Activated CD8-positive, alpha-beta T cell treated with anti-CD3 and anti-CD28 coated beads, Interleukin-2, amount 10 ng/mL, durations not matched to agents 7 days and 5 days (primary cell): Measurements from ENCODE around the gene MSI2. TPM values are rescaled to one million over a fixed set of nuclear protein-coding genes. Genes with fewer than 3 reads are reported as not detected.

Experiments used
- ATAC-seq: fragments of 150-1000 bp; cut with Tn5 transposase; one replicate; pipeline ENCODE4 v1.10.0; 2021; ENCODE audit warnings: moderate library complexity
- CTCF ChIA-PET: fragments of 350-600 bp; sonication (Branson Sonifier 250); formaldehyde crosslinking; loops from one replicate; lab custom pipeline; 2021; ENCODE audit warnings: antibody characterized with exemption; lab: Charles Lee
- POLR2A ChIA-PET: fragments of 350-600 bp; sonication (Branson Sonifier 250); formaldehyde crosslinking; loops from one replicate; lab custom pipeline; 2021; ENCODE audit warnings: antibody characterized with exemption; lab: Charles Lee
- DNase-seq: peaks from one replicate; pipeline ENCODE4 v3.0.0-alpha.2; 2020
- H3K27ac Mint-ChIP-seq: one replicate; pipeline ENCODE4 v1.8.0; 2021; ENCODE audit warnings: mild to moderate bottlenecking, mixed read lengths
- H3K27me3 Mint-ChIP-seq: one replicate; pipeline ENCODE4 v1.8.0; 2021; ENCODE audit warnings: low read depth, mixed read lengths
- H3K36me3 Mint-ChIP-seq: one replicate; pipeline ENCODE4 v1.8.0; 2021; ENCODE audit warnings: low read depth, mixed read lengths
- H3K4me1 Mint-ChIP-seq: one replicate; pipeline ENCODE4 v1.8.0; 2021; ENCODE audit warnings: low read depth, mixed read lengths
- H3K4me3 Mint-ChIP-seq: one replicate; pipeline ENCODE4 v1.8.0; 2021; ENCODE audit warnings: mild to moderate bottlenecking, mixed read lengths
- H3K9me3 Mint-ChIP-seq: one replicate; pipeline ENCODE4 v1.8.0; 2022; ENCODE audit warnings: mixed read lengths; ENCODE audit not compliant: insufficient read depth
- total RNA-seq, 2 experiments: library from RNA; stranded (reverse); gene quantifications; one replicate each; pipeline ENCODE4 v1.2.3, GENCODE V29; 2021

The MSI2 gene
- total RNA-seq, 2 experiments from 2014 or later = 123 to 125 TPM

DNA sequence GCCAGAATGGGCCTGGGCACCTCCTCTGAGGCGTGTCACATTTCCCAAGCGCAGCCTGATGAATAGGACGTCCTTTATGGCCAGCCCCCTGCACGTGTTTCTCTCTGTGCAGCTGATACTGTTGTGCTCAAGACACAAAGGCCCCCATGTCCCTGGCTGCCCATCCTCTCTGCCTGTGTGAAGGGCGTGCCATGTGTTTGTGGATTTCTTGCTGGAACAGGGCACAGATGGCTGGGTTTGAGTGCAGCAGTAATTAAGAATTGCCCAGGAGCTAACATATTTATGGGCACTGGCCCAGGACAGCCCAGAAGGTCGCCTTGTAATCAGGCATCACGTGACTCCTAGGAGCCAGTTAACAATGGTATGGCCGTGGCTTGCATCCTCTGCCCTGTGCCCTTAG lies 307.6 kb downstream of the MSI2 start:
- no peak for DNase-seq
- no peak overlapping the region for H3K4me3 Mint-ChIP-seq
- H3K36me3 Mint-ChIP-seq = no peaks in the 10 kb centered on the region
- no peaks in the 10 kb centered on the region for H3K9me3 Mint-ChIP-seq
- ChIA-PET CTCF (interaction anchor here (3.3 kb wide), 1 partner anchor 11 kb away, joined by 13 read pairs; no protein-coding TSS in a partner anchor), POLR2A (no interaction called here)
- H3K27me3 Mint-ChIP-seq = no peaks in the 10 kb centered on the region
- H3K27ac Mint-ChIP-seq = no peak overlapping the region
- ATAC-seq = no peak
- H3K4me1 Mint-ChIP-seq = peaks cover 10% of the 10 kb centered on the region

DNA sequence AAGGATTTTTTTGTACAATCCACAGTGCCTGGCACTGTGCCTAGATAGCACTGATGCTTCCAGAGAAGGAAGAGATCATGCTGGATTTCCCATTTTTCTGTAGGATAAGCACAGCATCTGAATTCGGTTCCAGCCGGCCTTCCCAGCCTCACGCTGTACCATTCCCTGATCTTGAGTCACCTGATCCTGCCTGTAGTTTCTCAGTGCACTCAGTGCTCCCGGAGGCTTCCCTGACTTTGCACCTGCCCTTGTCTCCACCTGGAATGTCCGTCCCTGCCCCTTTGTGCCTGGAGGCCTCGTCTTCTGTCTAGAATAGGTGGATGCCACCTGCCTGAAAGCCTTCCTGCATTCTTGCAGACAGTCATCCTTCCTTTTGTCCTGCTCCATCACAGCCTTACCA lies 308.9 kb downstream of the MSI2 start:
- no peak for ATAC-seq
- no peaks in the 10 kb centered on the region for H3K36me3 Mint-ChIP-seq
- H3K27me3 Mint-ChIP-seq = no peaks in the 10 kb centered on the region
- H3K27ac Mint-ChIP-seq = no peak overlapping the region
- H3K4me3 Mint-ChIP-seq = no peak overlapping the region
- H3K4me1 Mint-ChIP-seq = peaks cover 10% of the 10 kb centered on the region
- CTCF ChIA-PET = no interaction called here
- H3K9me3 Mint-ChIP-seq = no peaks in the 10 kb centered on the region
- POLR2A ChIA-PET = no interaction called here
- DNase-seq = no peak

DNA sequence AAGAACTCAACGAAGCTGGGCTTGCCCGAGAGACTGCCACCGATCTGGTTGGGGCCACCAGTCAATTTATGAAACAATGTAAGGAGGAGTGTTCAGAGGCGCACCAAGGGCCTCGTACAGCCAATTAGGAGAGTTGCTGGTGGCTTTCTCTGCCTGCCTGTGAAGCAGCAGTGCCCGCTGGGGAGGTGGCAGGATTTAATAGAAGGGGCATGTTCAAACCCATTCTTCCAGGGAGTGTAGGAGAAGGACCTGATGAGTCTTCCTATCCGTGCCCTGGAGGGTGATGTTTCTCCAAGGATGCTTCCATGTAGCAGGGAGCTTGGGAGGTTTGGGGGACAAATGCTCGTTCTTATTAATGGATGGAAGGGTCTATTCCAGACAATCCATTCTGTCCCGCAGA lies 310.4 kb downstream of the MSI2 start:
- CTCF ChIA-PET = interaction anchor here (0.9 to 1.1 kb wide), 2 partner anchors 181 to 266 kb away, joined by 3 read pairs; no protein-coding TSS in a partner anchor
- Mint-ChIP-seq H3K4me1 (no peaks in the 10 kb centered on the region), H3K9me3 (no peaks in the 10 kb centered on the region), H3K27ac (no peak overlapping the region), H3K36me3 (no peaks in the 10 kb centered on the region), H3K4me3 (no peak overlapping the region), H3K27me3 (no peaks in the 10 kb centered on the region)
- DNase-seq (no peak), ATAC-seq (no peak)
- POLR2A ChIA-PET = no interaction called here

DNA sequence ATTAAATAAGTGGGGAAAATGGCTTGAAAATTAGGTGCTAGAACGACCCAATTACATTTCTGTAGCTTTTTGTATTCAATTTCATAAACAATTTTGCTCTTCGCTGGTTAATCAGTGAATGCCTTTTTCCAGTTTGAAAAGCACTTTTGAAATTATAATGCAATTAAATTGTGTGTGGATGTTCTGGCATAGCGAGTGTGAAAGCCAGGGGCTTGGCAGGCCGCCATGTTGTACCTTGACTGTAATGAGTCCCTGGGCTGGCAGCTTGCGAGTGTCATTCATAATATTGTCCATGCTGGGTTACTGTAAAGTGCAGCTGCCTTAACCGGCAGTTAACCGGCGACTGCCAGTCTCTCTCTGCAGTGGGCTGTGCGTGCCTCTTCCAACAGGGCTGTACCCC lies 310.9 kb downstream of the MSI2 start:
- Mint-ChIP-seq H3K4me3 (no peak overlapping the region), H3K9me3 (no peaks in the 10 kb centered on the region), H3K27ac (no peak overlapping the region), H3K36me3 (no peaks in the 10 kb centered on the region), H3K27me3 (no peaks in the 10 kb centered on the region), H3K4me1 (no peaks in the 10 kb centered on the region)
- CTCF ChIA-PET = interaction anchor here (1.1 kb wide), 1 partner anchor 266 kb away, joined by 3 read pairs; no protein-coding TSS in a partner anchor
- POLR2A ChIA-PET = no interaction called here
- ATAC-seq (no peak), DNase-seq (no peak)

DNA sequence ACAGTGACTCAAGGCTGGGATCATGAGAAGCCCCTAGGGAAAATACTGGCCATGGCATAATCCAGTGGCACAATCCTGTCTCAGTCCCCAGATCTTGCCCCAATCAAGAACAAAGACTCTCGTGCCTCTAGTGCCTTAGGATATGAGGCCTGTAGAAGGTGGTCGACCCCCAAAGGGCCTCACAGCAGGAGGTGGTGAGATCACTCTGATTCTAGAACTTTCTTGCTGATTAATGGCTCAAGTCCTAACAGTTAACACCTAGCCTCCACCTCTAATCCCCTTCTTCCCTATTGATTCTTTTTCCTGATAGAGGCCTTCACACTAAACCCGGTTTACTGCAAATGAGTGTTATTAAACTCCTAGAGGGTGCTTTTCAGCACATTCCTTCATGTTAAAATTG lies 312.0 kb downstream of the MSI2 start:
- H3K4me3 Mint-ChIP-seq = no peak overlapping the region
- no peaks in the 10 kb centered on the region for H3K27me3 Mint-ChIP-seq
- H3K36me3 Mint-ChIP-seq = no peaks in the 10 kb centered on the region
- no peaks in the 10 kb centered on the region for H3K9me3 Mint-ChIP-seq
- DNase-seq (no peak), ATAC-seq (no peak)
- ChIA-PET POLR2A (no interaction called here), CTCF (interaction anchor here (1.5 kb wide), 1 partner anchor 30 kb away, joined by 6 read pairs; no protein-coding TSS in a partner anchor)
- no peak overlapping the region for H3K27ac Mint-ChIP-seq
- no peaks in the 10 kb centered on the region for H3K4me1 Mint-ChIP-seq

DNA sequence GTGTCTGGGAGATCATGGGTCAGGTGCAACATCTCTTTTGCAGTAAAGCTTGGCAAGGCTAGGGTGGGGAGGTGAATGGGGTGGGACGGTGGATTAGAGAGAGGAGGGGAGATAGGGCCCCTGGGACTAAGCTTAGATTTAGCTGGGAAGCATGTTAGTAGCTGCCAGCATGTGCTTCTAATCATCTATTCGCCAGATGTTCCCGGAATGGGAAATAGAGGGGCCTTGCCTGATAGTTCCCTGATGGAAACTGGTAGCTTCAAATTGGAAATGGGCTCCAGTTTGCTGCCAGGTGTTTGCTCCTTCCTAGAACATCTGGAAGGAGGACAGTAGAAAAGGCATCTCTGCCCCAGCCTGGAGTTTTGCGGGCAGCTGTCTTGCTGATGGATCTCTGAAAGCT lies 312.7 kb downstream of the MSI2 start:
- no peak for ATAC-seq
- POLR2A ChIA-PET = no interaction called here

DNA sequence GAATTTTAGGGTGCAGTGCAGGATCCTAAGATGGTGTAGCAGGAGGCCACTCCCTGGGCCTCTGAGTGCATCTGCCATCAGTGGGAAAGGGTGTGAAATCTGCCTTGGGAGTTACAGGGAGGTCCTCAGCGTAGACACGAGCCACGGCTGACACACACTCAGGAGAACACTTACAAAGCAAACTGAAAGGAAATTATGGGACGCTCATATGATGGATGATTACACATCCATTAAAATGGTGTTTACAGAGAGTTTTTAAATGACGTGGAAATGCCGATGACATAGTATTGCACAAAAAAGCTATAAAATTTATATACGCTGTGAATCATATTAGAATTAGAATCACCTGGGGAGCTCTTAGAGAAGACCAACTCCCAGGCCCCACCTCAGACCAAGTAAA lies 313.5 kb downstream of the MSI2 start:
- H3K36me3 Mint-ChIP-seq = no peaks in the 10 kb centered on the region
- H3K4me1 Mint-ChIP-seq = no peaks in the 10 kb centered on the region
- no peak overlapping the region for H3K27ac Mint-ChIP-seq
- H3K9me3 Mint-ChIP-seq = no peaks in the 10 kb centered on the region
- DNase-seq = no peak
- H3K27me3 Mint-ChIP-seq = no peaks in the 10 kb centered on the region
- H3K4me3 Mint-ChIP-seq = no peak overlapping the region
- ChIA-PET CTCF (interaction anchor here (1.5 kb wide), 1 partner anchor 28 kb away, joined by 6 read pairs; no protein-coding TSS in a partner anchor), POLR2A (no interaction called here)
- no peak for ATAC-seq

More for the DNA sequence above, 312.7 kb downstream of the MSI2 start:
- H3K27me3 Mint-ChIP-seq = no peaks in the 10 kb centered on the region
- H3K4me1 Mint-ChIP-seq = no peaks in the 10 kb centered on the region
- DNase-seq = no peak
- H3K36me3 Mint-ChIP-seq = no peaks in the 10 kb centered on the region
- CTCF ChIA-PET = interaction anchor here (0.6 to 1.5 kb wide), 2 partner anchors 29 to 325 kb away, joined by 3 to 6 read pairs; no protein-coding TSS in a partner anchor
- H3K4me3 Mint-ChIP-seq = no peak overlapping the region
- no peak overlapping the region for H3K27ac Mint-ChIP-seq
- H3K9me3 Mint-ChIP-seq = no peaks in the 10 kb centered on the region

DNA sequence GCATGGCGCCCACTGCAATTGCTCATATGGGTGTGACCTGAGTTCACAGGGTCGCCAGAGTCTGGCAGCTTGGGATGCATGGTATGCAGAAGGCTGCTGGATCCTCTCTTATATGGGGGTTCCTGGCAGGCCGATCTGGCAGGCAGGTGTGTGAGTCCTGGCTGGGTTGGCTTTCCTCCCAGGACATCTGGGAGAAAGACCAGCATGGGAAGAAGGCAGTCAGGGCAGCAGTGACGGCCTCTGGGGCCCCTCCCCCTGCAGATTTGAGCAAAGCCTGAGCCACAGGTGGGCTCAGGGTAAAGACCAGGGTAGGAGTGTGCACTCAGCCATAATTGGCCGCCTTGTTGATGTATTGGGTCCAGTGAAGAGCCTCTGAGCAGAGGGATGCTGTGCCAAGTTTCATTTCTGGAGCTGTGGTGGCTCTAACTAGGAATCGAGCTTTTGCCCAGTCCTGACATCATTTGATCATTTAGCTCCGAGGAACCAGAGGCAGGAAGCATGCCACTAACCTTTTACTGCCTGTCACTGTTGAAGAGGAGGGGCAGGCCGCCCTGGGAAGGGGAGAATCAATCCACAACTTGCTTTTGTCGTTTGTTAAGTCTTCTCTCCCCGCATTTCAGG lies 314.5 kb downstream of the MSI2 start:
- H3K27ac Mint-ChIP-seq = no peak overlapping the region
- ATAC-seq = no peak
- ChIA-PET POLR2A (no interaction called here), CTCF (no interaction called here)
- H3K27me3 Mint-ChIP-seq = no peaks in the 10 kb centered on the region
- no peaks in the 10 kb centered on the region for H3K9me3 Mint-ChIP-seq
- no peaks in the 10 kb centered on the region for H3K4me1 Mint-ChIP-seq
- no peaks in the 10 kb centered on the region for H3K36me3 Mint-ChIP-seq
- H3K4me3 Mint-ChIP-seq = no peak overlapping the region
- no peak for DNase-seq

DNA sequence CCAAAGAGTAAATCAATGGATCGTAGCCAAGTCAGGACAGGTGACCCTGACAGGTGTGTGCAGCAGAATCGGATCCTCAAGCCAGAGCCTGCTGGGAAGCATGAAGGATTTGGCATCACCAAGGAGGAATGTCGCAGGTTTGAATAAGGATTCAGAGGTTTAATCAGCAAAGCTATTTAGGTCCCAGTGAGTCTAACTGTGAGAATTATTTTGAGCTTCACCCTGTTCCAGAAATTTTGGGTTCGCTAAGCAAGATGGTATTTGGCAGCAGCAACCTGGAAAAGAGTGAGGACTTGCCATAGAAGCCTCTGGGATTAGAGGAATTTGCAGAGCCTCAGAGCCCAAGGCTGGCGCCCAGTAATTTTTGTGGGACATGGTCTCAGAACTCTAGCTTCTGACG lies 315.7 kb downstream of the MSI2 start:
- ATAC-seq = no peak
- POLR2A ChIA-PET = interaction anchor here (1.1 kb wide), 1 partner anchor 22 kb away, joined by 3 read pairs; no protein-coding TSS in a partner anchor

DNA sequence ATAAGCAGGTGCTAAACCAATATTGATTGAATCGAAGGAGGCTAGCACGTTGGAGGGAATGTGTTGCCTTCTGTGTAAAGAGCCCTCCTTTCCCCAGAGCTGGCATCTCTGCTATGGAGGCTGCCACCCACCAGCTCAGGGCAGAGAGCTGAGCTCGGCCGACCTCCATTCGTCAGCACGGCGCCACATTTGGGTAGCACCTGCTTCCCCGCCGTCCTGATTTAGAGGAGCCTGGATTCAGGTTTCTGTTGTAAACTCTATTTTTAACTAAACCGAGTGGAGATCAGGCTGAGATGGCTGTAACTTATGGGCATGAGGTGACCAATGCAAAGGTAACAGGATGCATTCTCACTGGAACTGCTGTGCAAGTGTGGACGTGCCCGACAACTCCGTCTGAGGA lies 316.3 kb downstream of the MSI2 start:
- CTCF ChIA-PET = interaction anchor here (0.8 to 1.0 kb wide), 2 partner anchors 20 to 27 kb away, joined by 3 to 4 read pairs; no protein-coding TSS in a partner anchor
- POLR2A ChIA-PET = interaction anchor here (1.1 kb wide), 1 partner anchor 23 kb away, joined by 3 read pairs; no protein-coding TSS in a partner anchor

More for the DNA sequence above, 315.7 kb downstream of the MSI2 start:
- Mint-ChIP-seq H3K36me3 (no peaks in the 10 kb centered on the region), H3K4me3 (no peak overlapping the region), H3K4me1 (no peaks in the 10 kb centered on the region), H3K27me3 (no peaks in the 10 kb centered on the region), H3K27ac (no peak overlapping the region), H3K9me3 (no peaks in the 10 kb centered on the region)
- no peak for DNase-seq
- CTCF ChIA-PET = interaction anchor here (0.8 to 1.0 kb wide), 2 partner anchors 20 to 27 kb away, joined by 3 to 4 read pairs; no protein-coding TSS in a partner anchor

DNA sequence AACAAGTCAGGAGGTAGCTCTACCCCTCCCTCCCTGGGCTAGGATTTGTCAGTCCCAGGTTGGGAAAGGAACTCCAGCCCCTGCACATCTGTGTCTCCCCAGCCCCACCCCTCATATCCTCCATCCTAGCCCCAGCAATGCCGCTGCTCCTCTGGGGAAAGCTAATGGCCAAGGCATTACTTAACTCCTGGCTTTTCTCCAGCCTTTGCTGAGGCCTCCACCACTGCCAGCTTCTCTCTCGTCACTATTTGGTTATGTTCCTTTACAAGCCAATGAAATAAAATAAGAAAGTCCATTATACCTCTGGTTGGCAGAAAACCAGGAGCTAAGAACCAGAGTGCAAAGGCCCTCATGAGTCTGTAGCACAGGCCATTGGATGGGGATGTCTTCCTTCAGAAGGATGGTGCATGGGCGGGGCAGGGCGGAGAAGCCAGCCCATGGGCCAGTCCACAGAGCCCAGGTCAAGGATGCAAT lies 317.8 kb downstream of the MSI2 start:
- no peak overlapping the region for H3K4me3 Mint-ChIP-seq
- no peaks in the 10 kb centered on the region for H3K27me3 Mint-ChIP-seq
- CTCF ChIA-PET = interaction anchor here (1.7 kb wide), 1 partner anchor 331 kb away, joined by 6 read pairs; no protein-coding TSS in a partner anchor
- no peaks in the 10 kb centered on the region for H3K9me3 Mint-ChIP-seq
- POLR2A ChIA-PET = no interaction called here
- DNase-seq = no peak
- ATAC-seq = no peak
- no peaks in the 10 kb centered on the region for H3K4me1 Mint-ChIP-seq
- no peaks in the 10 kb centered on the region for H3K36me3 Mint-ChIP-seq
- no peak overlapping the region for H3K27ac Mint-ChIP-seq

More for the DNA sequence above, 316.3 kb downstream of the MSI2 start:
- Mint-ChIP-seq H3K27ac (no peak overlapping the region), H3K9me3 (no peaks in the 10 kb centered on the region), H3K4me3 (no peak overlapping the region), H3K4me1 (no peaks in the 10 kb centered on the region), H3K27me3 (no peaks in the 10 kb centered on the region), H3K36me3 (no peaks in the 10 kb centered on the region)
- ATAC-seq (no peak), DNase-seq (no peak)

DNA sequence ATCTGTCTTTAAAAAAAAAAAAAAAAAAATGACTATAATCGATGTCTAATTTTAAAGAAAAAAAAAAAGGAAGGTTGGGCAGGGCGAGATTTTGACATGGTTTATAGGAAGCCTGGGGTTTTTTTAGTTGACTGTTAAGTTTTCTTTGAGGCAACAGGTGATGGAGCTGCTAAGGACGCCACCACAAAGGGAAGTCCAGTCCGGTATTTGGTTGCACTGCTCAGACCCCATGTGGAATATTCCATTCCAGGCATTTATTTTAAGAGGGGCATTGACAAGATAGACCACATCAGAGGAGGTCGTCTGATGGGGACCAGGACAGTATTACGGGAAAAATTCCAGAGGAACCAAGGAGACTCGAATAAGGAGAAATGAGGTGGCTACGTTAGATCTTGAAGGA lies 320.4 kb downstream of the MSI2 start:
- Mint-ChIP-seq H3K36me3 (peaks cover 1% of the 10 kb centered on the region), H3K4me1 (peaks cover 2% of the 10 kb centered on the region), H3K27ac (no peak overlapping the region), H3K9me3 (no peaks in the 10 kb centered on the region), H3K27me3 (no peaks in the 10 kb centered on the region), H3K4me3 (no peak overlapping the region)
- ATAC-seq = no peak
- ChIA-PET CTCF (no interaction called here), POLR2A (no interaction called here)
- DNase-seq = no peak
